ENCODE data around the gene FARS2. TPM values are rescaled to one million over a fixed set of nuclear protein-coding genes. Genes with fewer than 3 reads are reported as not detected.

The FARS2 gene
- polyA plus RNA-seq, 4 donors = 13.9 to 21.7 (median 19.6) TPM

DNA sequence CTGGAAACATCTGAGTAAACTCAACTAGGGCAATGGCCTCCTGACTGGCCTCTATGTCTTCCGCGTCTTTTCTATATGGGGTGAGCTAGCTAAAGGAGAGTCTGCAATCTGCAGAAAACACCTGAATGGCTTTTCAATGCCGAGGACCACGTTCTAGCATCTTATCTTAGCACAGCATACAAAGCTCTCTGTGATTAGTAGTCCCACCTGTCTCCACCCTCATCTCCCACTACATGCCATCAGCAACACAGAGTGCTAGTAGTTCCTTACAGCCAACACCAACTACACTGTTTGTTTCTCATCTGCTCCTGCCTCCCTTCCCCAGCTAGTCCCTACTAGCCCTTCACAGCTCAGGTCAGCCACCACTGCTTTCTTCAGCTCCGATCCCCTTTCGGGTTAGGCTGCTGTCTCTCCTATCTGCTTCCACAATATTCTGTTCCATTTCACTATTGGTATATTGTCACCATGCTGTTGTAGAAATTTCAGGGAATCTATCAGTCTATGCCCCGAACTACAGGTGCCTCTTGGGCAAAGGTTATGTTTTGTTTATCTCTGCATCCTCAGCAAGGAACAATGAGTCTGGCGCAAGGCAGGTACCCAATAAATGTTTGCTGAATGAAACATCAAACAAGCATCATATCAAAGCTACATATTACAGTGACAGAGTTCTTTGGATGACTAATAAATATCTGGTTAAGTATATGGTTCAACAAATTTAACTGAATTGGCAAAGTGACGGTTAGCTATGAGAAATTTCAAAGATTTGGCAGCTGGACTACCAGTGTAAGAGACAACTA lies 12.8 kb upstream of the FARS2 start:
- DNase-seq (ENCODE audit: low read depth in 4 of 4, low spot score in 3 of 4) = no peak

DNA sequence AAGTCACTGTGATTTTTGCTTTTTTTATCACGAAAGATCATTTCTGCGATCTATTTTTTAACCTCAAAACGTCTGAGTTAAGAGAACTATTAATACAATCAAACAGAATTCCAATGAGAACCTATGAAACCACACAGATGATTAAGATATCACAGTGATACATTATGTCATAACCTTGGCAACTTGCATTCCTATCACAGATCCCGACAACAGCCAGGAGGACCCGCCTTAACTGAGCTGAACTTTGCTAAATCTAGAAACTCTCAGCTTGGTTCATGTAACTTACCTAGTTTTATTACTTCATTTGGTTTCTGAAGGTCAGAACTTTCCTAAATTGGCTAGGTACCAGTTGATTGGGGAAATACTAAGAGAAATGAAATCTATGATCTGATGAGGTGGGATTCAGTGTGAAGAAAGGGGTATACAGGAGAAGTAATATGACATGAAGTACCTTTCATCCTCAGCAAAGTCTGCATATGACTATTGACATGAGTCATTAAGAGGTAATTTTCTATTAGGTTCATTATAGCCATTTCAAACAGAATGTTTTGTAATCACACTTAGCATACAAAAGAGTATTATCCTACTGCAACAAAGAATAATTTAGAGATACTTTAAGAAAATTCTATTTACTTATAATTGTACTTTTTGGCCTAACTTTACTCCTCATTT lies 11.7 kb upstream of the FARS2 start:
- DNase-seq (ENCODE audit: low read depth in 4 of 4, low spot score in 3 of 4) = no peak

DNA sequence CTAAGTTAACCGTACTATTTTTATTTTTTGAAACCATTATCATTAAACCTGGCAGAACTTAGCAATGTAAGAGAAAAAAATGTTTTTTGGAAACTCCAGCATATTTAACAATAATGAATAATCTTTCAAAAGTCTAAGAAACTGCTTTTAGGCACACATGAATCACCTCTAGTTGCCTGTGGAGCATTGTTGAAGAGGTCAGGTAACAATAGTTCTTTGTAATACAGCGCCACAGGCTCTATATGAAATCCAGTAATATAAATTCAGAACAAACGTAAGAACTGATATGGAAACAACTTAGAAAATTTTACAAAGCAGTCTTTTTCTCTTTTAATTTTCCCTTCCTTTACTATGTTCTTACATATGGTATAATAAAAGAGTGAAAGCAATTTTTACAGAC lies 10.9 kb upstream of the FARS2 start:
- DNase-seq (ENCODE audit: low read depth in 4 of 4, low spot score in 3 of 4) = no peak

DNA sequence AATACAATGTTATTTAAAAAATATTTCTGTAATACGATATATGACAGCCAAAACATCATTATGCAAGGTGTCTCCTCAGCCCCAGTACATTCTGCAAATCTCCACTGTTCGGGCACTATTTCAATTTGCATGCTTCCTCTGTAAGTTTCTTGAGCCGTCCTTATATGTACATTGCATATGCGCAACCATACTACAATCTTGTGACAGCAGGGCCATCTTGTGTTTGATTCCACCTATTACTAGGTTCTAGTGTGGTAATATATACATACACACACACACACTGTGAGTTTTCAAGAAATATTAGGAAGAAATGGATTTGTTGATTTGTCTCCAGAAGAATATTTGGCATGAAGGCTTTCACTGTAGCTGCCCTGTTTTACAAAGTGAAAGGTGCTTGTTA lies 10.4 kb upstream of the FARS2 start:
- DNase-seq (ENCODE audit: low read depth in 4 of 4, low spot score in 3 of 4) = no peak

DNA sequence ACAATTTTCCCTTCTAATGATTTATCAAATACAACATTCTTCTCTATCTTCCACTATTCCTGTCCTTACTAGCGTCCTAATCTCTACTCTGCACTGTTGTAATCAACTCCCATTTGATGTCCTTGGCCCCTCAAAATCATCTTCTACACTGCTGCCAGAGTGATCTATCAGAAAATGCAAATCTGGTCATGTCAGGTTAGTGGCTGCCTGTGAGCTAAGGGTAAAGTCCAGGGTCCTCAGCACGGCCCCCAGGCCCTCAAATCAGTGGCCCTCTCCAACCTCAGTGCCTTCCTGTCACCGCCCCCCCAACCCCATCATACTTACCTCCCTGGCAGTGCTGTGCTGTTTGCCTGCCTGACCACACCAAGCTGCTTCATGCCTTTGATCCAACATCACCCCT lies 4.4 kb upstream of the FARS2 start:
- DNase-seq (ENCODE audit: low read depth in 4 of 4, low spot score in 3 of 4) = no peak

DNA sequence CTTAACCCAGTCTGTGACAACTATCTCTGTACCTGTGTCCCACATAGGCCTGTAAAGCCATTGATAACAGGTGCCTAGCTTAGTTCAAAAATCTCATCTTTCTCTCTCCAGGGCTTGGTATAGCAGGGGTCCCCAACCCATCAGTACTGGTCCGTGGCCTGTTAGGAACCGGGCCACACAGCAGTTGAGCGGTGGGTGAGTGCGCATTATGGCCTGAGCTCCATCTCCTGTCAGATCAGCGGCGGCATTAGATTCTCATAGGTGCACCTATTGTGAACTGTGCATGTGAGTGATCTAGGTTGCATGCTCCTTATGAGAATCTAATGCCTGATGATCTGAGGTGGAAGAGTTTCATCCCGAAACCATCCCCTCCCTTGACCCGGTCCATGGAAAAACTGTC lies 3.9 kb upstream of the FARS2 start:
- no peak for DNase-seq (ENCODE audit: low read depth in 4 of 4, low spot score in 3 of 4)

DNA sequence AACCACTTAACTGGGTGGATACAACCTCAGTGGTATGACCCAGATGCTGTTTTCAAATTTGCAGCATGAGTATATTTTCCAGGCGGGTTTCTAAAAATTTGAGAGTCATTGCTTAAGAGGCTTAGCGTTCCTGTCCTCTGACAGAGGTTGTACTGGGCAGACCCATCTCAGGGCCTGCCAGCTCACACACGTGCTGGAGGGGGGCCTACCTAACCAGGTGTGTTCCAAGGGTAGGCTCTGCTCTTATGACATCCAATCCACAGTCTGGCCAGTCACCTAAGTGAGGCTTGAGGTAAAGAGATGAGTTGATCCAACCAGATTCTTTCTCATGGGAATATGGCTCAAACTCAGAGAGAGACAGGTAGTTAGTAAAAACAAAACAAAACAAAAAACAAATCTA lies 1.9 kb upstream of the FARS2 start:
- no peak for DNase-seq (ENCODE audit: low read depth in 4 of 4, low spot score in 3 of 4)

DNA sequence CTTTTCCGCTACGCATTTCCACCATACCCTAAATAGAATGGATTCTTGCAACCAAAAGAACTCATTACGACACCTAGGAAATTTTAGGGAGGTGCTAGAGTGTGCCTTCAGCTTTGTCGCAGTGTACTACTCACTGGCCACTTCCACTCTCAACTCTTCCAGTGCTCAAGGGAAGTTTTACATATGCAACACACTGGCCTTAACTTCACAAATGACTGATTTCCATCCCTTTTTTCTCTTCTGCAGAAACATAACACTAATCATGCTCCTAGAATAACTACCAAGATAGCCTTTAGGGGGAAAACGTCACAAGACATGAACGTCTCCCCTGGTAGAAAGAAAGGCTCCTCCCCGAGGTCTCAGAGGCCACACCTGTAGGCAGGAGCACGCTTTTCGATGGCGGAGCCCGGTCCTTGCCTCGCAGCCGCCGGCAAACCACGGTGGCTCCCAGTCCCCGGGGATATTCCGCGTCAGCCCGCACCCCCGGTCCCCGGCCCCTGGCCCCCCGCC lies 1.1 kb upstream of the FARS2 start:
- peak in 3 of 4 donors; percentile 16 to 32 (median 22) for DNase-seq (ENCODE audit: low read depth in 4 of 4, low spot score in 3 of 4)

DNA sequence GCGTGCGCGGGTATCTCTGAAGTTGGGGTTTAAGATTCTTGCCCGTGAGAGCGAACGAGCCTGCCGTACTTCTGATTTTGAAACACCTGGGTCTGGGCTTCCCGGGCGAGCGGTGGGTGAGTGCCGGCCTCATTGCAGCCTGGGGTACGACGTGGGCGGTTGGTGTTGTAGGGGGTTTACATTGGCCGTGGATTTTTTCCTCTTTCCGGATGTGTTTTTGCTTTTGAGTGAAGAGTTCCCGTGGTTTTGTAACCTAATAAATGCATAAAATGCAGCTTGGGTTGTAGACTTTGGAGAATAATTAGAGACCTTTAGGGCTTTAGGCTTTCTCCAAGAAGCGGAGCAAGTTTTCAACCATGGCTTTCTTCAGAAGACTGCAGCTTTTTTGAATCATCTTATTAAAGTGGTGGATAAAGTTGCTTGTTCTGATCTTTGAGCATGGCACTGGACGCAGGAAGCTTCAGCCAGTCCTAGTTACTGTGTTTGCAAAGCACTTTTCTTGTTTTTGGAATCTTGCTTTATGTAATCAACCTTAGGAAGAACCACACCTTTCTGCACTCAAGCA lies 314 bp downstream of the FARS2 start:
- no peak for DNase-seq (ENCODE audit: low read depth in 4 of 4, low spot score in 3 of 4)

DNA sequence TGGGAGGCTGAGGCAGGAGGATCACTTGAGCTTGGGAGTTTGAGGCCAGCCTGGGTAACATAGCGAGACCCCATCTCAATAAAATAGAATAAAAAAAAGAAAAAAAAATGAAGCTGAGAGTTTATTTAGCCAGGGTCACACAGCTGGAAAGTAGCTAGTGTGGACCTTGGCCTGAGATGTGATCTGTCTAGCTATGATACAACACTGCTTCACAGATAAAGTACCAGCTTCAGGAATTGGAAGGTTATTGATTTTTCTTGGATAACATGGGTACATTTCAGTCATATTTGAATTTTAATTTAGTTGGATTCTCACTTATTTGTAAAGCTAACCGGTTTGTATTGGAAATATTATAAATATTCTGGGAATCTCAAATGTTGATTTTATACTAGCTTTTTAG lies 5.1 kb downstream of the FARS2 start:
- no peak for DNase-seq (ENCODE audit: low read depth in 4 of 4, low spot score in 3 of 4)

DNA sequence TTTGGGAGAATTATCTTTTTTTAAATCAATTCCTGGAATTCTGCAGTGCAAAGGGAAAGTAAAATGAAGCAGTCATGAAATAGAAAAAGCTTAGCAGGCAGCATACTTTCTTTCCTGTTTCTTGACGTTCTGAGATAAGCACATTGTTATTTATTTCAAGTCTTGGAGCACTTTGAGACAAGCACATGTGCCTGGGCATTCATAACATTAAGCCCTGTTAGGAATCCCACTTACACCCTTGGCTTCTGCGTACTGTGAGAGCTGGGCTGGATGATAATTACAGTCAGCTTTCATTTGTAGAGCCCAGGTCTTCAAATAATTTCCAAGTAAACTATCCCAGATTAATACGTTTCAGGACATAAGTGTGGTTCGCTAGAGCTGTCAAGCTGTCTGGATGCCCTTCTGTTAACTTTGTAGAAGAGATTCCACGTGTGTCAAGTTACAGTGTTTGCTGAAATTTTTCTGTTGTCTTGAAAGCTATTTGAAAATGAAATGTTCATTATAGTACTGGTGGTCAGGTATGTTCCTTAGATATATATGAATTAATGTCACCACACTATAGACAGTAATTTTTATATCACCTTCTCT lies 8.9 kb downstream of the FARS2 start:
- DNase-seq (ENCODE audit: low read depth in 4 of 4, low spot score in 3 of 4) = no peak

DNA sequence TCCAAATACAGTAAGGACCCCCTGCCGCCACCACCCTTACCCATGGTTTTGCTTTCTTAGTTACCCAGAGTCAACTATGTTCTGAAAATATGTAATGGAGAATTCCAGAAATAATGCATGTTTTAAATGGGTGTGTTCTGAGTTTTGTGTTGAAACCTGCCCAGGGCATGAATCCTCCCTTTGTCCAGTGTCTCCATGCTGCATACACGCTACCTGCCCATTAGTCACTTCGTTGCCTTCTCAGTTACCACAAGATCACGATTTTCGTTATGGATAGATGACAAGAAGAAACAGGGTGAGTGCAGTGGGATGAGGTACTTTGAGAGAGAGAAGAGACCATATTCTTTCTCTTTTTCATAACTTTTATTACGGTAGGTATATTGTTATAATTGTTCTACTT lies 10.6 kb downstream of the FARS2 start:
- DNase-seq (ENCODE audit: low read depth in 4 of 4, low spot score in 3 of 4) = no peak

DNA sequence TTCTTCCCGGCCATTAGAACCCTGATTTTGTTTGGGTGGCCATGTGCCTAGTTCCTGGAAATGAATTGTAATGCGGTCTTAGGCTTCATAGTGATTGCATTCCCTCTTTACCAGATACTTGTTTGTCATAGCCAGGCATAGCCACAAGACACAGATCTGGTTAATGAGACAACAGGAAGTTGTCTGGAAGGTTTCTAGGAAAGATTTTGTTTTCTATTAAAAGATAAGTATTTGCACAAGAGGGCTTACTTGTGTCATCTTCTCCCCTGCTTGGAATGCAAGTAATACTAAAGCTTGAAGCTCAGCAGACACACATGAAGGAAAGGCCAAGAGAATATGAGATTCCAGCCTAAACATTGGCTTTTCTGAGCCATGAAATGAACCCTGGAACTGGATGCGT lies 12.9 kb downstream of the FARS2 start:
- no peak for DNase-seq (ENCODE audit: low read depth in 4 of 4, low spot score in 3 of 4)

DNA sequence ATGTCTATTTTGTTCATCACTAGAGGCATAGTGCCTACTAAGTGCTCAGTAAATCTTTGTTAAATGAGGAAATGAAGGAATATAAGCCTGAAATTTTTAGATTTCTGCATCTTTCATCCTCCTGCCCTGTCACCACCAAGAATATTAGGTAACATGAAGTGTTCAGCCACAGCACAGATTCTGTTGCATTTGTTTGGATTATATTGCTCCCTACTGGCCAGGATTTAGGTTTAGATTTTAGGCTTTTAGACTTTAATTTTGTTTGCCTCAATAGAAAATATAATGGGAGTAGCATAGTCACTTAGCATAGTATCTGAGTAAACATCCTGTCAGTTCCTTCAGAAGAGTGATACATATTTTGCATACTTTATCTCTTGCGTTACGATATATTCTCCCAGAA lies 14.2 kb downstream of the FARS2 start:
- no peak for DNase-seq (ENCODE audit: low read depth in 4 of 4, low spot score in 3 of 4)

DNA sequence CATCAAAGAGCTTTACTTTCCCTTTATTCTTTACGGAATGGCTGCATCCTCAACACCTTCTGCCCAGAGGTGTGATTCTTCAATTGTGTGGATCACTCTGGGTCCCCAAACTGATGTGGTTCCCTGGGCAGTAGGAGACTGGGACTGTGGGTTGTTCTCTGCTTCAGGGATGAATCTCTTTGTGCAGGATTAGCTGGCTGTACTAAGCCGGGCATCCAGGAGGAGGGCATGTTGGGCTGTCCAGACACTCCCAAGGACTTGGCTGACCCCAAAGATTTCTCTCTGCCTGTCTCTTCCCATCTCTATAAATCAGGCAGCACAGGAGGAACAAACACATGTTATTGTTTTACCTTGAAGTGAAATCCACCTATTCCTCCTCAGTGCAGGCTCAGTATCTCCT lies 15.3 kb downstream of the FARS2 start:
- DNase-seq (ENCODE audit: low read depth in 4 of 4, low spot score in 3 of 4) = no peak

DNA sequence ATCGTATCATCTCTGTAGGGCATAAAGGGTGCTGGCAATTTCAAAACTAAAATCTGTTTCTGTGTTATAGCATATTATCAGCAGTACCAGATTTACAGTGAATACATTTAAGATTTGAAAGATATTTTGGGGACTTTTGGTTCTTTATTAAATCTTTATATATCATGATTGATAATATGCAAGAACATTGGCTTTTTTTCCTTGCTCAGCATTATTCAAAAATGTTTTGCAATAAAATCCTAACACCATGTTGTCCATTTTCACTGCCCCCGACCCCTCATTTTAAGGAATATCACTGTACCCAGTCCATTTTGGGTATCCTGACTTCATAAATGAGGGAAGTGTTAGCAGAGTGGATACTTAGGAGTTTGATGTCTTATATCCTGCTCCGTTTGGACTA lies 16.3 kb downstream of the FARS2 start:
- no peak for DNase-seq (ENCODE audit: low read depth in 4 of 4, low spot score in 3 of 4)

DNA sequence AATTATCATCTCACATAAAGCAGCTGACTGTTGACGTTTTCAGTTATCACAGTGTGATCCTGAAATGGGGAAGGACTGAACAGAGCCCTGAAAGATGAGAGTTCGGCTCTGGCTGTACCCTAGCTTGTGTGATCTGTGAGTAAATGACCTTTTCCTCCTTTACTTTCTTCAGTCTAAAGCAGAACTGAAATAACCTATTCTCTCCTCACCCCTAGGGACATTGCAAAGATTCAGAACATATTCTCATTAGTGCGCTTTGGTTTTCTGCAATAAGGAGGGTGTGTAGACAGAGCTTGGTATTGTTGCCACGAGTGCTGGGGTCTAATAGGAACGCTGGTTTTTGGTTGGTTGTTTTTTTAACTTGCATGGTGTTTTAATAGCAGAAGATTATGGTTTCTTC lies 16.7 kb downstream of the FARS2 start:
- no peak for DNase-seq (ENCODE audit: low read depth in 4 of 4, low spot score in 3 of 4)

DNA sequence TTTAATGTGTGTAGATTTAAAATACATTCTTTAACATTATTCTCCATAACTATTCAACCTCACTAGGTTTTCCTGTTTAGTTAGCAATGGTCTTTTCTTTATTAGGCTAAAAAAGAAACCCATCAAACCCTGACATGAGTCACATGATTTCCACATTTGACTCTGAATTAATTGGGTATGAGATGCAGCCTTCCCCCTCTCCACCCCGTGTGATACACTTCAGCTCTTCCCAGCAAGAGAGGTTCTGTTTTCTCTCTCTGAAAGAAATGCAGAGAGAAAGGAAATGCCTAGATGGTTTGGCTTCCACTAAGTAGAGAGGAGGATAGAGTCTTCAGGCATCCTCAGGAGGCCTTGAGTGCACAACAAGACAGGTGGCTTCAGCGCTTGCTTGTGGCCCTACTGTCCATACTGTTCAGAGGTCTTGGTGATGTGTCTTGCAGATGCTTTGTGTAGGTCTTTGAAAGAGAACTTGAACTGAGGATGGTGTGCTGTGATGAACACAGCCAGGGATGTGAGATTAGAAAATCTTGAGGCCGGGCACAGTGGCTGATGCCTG lies 17.3 kb downstream of the FARS2 start:
- no peak for DNase-seq (ENCODE audit: low read depth in 4 of 4, low spot score in 3 of 4)

DNA sequence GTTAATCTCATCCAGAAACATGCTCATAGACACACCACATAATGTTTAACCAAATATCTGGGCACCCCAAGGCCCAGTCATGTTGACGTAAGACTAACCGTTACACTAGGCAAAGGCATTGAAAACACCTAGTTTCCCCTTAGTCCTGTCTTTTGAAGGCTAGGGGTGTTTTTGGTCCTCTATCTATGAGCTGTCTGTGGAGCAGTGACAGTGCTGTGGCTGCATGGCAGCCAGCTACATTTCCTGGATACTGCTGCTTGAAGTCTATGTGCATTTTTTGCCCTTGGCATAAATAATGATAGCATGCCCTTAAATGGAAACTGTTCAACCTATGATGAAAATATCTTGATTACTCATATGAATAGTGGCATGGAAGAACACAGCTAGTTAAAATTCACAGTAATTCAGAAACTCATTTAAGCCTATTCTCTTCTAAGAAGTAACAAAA lies 18.6 kb downstream of the FARS2 start:
- no peak for DNase-seq (ENCODE audit: low read depth in 4 of 4, low spot score in 3 of 4)

DNA sequence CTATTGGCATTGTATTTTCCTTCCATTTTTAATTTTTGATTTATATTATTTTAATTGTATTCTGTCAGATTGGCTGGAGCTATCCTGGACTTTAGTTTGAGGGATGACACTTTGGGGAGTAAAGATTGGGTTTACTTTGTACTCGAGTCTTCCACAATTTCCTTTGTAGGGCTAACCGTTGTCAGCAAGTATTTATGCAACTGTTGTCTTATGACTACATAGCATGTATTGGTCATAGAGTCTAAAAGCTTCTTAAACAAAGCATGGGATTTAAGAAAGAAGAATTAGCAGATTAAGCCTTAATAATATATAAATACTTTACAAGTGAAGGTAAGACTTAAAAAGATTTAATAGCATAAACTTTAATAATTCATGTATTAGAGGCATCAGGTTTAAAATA lies 19.6 kb downstream of the FARS2 start:
- no peak for DNase-seq (ENCODE audit: low read depth in 4 of 4, low spot score in 3 of 4)

DNA sequence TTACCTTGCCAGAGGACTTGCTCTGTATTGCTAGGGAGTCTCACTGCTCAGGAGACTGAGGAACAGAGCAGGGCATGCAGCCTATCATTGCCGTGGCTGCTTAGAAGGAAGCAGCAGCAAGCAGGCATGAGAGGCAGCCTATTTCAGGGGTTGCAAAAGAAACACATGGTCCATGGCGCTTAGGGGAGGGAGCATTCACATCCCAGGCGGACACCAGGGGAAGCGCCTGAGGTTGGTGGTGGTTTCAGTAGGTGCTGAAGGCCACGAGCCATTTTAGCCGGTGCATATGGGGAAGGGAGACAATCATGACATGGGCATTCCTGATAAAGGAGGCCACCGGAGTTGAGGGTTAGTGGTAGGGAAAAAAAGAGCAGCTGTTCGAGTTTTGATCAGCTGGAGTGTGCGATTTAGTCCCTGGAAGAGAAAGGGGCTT lies 20.9 kb downstream of the FARS2 start:
- DNase-seq (ENCODE audit: low read depth in 4 of 4, low spot score in 3 of 4) = no peak
